Neutrophil (primary cell): ENCODE results near the gene CCND2.
A peak's percentile ranks its signal among the peaks of the same experiment; 100 is the strongest.

Experiments used
- H3K27ac ChIP-seq: fragments of 200-600 bp; sonication (generic); 2 replicates; pipeline ENCODE4 v1.5.1; 2016; ENCODE audit warnings: mild to moderate bottlenecking, moderate library complexity
- H3K27me3 ChIP-seq: fragments of 200-600 bp; sonication (generic); 2 replicates; pipeline ENCODE4 v1.6.0; 2016; ENCODE audit warnings: mild to moderate bottlenecking
- H3K36me3 ChIP-seq: fragments of 200-600 bp; sonication (generic); 2 replicates; pipeline ENCODE4 v1.5.1; 2017
- H3K4me1 ChIP-seq, 2 experiments: fragments of 200-600 bp in 1 of 2; sonication (generic) in 1 of 2; 1 replicate in 1 of 2; 2 replicates in 1 of 2; pipeline versions ENCODE4 v1.5.1 to v1.6.1; 2013 to 2016; ENCODE audit warnings: low read depth in 1 of 2, low read length in 1 of 2, mild to moderate bottlenecking in 1 of 2, moderate library complexity in 1 of 2; ENCODE audit not compliant: control insufficient read depth in 1 of 2, insufficient read depth in 1 of 2
- H3K4me3 ChIP-seq, 2 experiments: fragments of 200-600 bp in 1 of 2; sonication (generic) in 1 of 2; 1 replicate in 1 of 2; 2 replicates in 1 of 2; pipeline ENCODE4 v1.5.1; 2013 to 2016; ENCODE audit warnings: low read depth in 1 of 2, low read length in 1 of 2, mild to moderate bottlenecking in 1 of 2, moderate library complexity in 1 of 2
- H3K9me3 ChIP-seq: fragments of 200-600 bp; sonication (generic); 2 replicates; pipeline ENCODE4 v1.5.1; 2016
- CTCF ChIP-seq: fragments of 200-600 bp; sonication (generic); IDR thresholded peaks from 2 replicates; pipeline ENCODE4 v1.5.1; 2016; ENCODE audit warnings: antibody characterized with exemption

The CCND2 gene

GRCh38 chr12:4270831-4271716, 2.5 kb upstream of the CCND2 start:
- TF ChIP-seq CTCF: no peak
- peaks cover 55 to 63% of the 10 kb centered on the region in 2 experiments for H3K4me1 ChIP-seq
- H3K9me3 ChIP-seq: no peaks in the 10 kb centered on the region
- H3K36me3 ChIP-seq: no peaks in the 10 kb centered on the region
- peak overlapping the region; percentile 91 to 94 for H3K4me3 ChIP-seq
- H3K27me3 ChIP-seq: peaks cover 27% of the 10 kb centered on the region
- H3K27ac ChIP-seq: peak overlapping the region; percentile 82

GRCh38 chr12:4271717-4272423, 1.7 kb upstream of the CCND2 start:
- Histone ChIP-seq H3K4me1 (peaks cover 63 to 67% of the 10 kb centered on the region in 2 experiments), H3K27ac (peak overlapping the region; percentile 82), H3K36me3 (no peaks in the 10 kb centered on the region), H3K27me3 (peaks cover 26% of the 10 kb centered on the region), H3K9me3 (no peaks in the 10 kb centered on the region), H3K4me3 (peak overlapping the region; percentile 91 to 94)
- no peak for TF ChIP-seq CTCF

GRCh38 chr12:4272424-4273272, 914 bp upstream of the CCND2 start:
- TF ChIP-seq CTCF: no peak

GRCh38 chr12:4273273-4273651, 300 bp upstream of the CCND2 start:
- H3K27ac ChIP-seq: peak overlapping the region; percentile 82
- TF ChIP-seq CTCF: no peak
- peaks cover 13% of the 10 kb centered on the region for H3K27me3 ChIP-seq
- H3K4me3 ChIP-seq: peak overlapping the region; percentile 91 to 94
- no peaks in the 10 kb centered on the region for H3K9me3 ChIP-seq
- no peaks in the 10 kb centered on the region for H3K36me3 ChIP-seq
- H3K4me1 ChIP-seq: peaks cover 75 to 78% of the 10 kb centered on the region in 2 experiments

More at GRCh38 chr12:4272424-4273272, 914 bp upstream of the CCND2 start:
- peaks cover 69 to 74% of the 10 kb centered on the region in 2 experiments for H3K4me1 ChIP-seq
- peaks cover 18% of the 10 kb centered on the region for H3K27me3 ChIP-seq
- peak overlapping the region; percentile 82 for H3K27ac ChIP-seq
- no peaks in the 10 kb centered on the region for H3K36me3 ChIP-seq
- no peaks in the 10 kb centered on the region for H3K9me3 ChIP-seq
- peak overlapping the region; percentile 91 to 94 for H3K4me3 ChIP-seq

- no peak for TF ChIP-seq CTCF
- Histone ChIP-seq H3K27me3 (peaks cover 6% of the 10 kb centered on the region), H3K9me3 (no peaks in the 10 kb centered on the region), H3K4me3 (peak overlapping the region; percentile 91 to 94), H3K36me3 (no peaks in the 10 kb centered on the region), H3K27ac (peak overlapping the region; percentile 82), H3K4me1 (peaks cover 73 to 80% of the 10 kb centered on the region in 2 experiments)
Measured at GRCh38 chr12:4274396-4275015, 944 bp downstream of the CCND2 start.
